ENCODE results near the gene CFAP251. TPM values are rescaled to one million over a fixed set of nuclear protein-coding genes. Genes with fewer than 3 reads are reported as not detected.

CFAP251 gene
- total RNA-seq, 1 experiment from 2014 or later: 0.81 TPM

- H2AFZ ChIP-seq (ENCODE audit: low read length): no peak overlapping the region
- no peak overlapping the region for H3K4me3 Mint-ChIP-seq
- no peaks in the 10 kb centered on the region for H4K20me1 ChIP-seq (ENCODE audit: control insufficient read depth, insufficient read depth, insufficient read length)
- DNase-seq: no peak
- H3K27me3 Mint-ChIP-seq (ENCODE audit: low read depth): no peaks in the 10 kb centered on the region
- no peak overlapping the region for H3K27ac Mint-ChIP-seq
- H2BK120ac ChIP-seq (ENCODE audit: low read depth, low read length, poor library complexity, severe bottlenecking): no peak overlapping the region
- no peak overlapping the region for H3T11ph ChIP-seq (ENCODE audit: low read length)
- no peak for TF ChIP-seq CTCF (conservative IDR thresholded peaks at IDR 0.05)
- H3K79me1 ChIP-seq (ENCODE audit: insufficient read depth, low read depth, low read length, poor library complexity, severe bottlenecking): no peaks in the 10 kb centered on the region
- no peak overlapping the region for H3K23ac ChIP-seq (ENCODE audit: insufficient read length, low read depth, low read length)
- no CpG with 5 or more reads among the region's 14 CpGs for WGBS (ENCODE audit: extremely low coverage, insufficient read length, low lambda C conversion rate)
- H2BK12ac ChIP-seq (ENCODE audit: insufficient read length, low read depth, low read length): no peak overlapping the region
- no peak overlapping the region for H4K5ac ChIP-seq (ENCODE audit: insufficient read length, low read depth, low read length)
- H3K18ac ChIP-seq (ENCODE audit: insufficient read length, low read depth, low read length): no peak overlapping the region
- H4K8ac ChIP-seq (replicated peaks; ENCODE audit: insufficient read length, low read depth, low read length): no peak overlapping the region
- H3K4me2 ChIP-seq (ENCODE audit: insufficient read depth, insufficient read length, low read length): no peak overlapping the region
- H3K4me1 ChIP-seq (ENCODE audit: insufficient read depth, low read length): no peaks in the 10 kb centered on the region
- no peak overlapping the region for H2BK15ac ChIP-seq (ENCODE audit: low read depth, low read length)
- no peak overlapping the region for H3K14ac ChIP-seq (ENCODE audit: insufficient read depth, low read length)
- H4K91ac ChIP-seq (ENCODE audit: insufficient read length, low read depth, low read length): no peak overlapping the region
- H3K36me3 Mint-ChIP-seq (ENCODE audit: insufficient read depth in 1 of 3, low read depth in 3 of 3): no peaks in the 10 kb centered on the region
- no peak overlapping the region for H2AK5ac ChIP-seq (ENCODE audit: insufficient read length, low read length)
- peaks cover 3 to 5% of the 10 kb centered on the region in 2 experiments; a peak in 2 of 5 replicates for H3K9me3 Mint-ChIP-seq
- no peaks in the 10 kb centered on the region; a peak in 1 of 4 replicates for H3K4me1 Mint-ChIP-seq
- H3K27me3 ChIP-seq (ENCODE audit: insufficient read depth, low read length): no peaks in the 10 kb centered on the region
- H3K9me3 ChIP-seq (ENCODE audit: control insufficient read depth, low read depth, low read length): no peaks in the 10 kb centered on the region
- no peak overlapping the region for H3K56ac ChIP-seq (ENCODE audit: insufficient read length, low read depth, low read length)
- H3K4ac ChIP-seq (ENCODE audit: low read depth, low read length): no peak overlapping the region
- no peak overlapping the region for H2BK5ac ChIP-seq (ENCODE audit: insufficient read length, low read length)
- H3K23me2 ChIP-seq (ENCODE audit: insufficient read length, low read depth, low read length, poor library complexity, severe bottlenecking): peaks cover 2% of the 10 kb centered on the region
- H3K9ac ChIP-seq (ENCODE audit: extremely low read depth, insufficient read length, low read length): no peak overlapping the region
- no peak overlapping the region for H3K27ac ChIP-seq (ENCODE audit: insufficient read length, low read depth, low read length)
- H3K79me2 ChIP-seq (ENCODE audit: insufficient read depth, low read length): no peaks in the 10 kb centered on the region
- H2BK20ac ChIP-seq (ENCODE audit: low read depth, low read length, poor library complexity, severe bottlenecking): no peak overlapping the region
These were observed 71.1 kb downstream of the CFAP251 start for GRCh38 chr12:121989276-121990113.

Measured in H9 (cell line).